Mucosa of rectum (tissue), 2 donors: Measurements from ENCODE around the gene SIL1.

Experiments
- H3K27ac ChIP-seq, 2 donors: one replicate each; pipeline ENCODE4 v1.7.0; 2013; ENCODE audit warnings: inconsistent platforms in 2 of 2, low read depth in 2 of 2, low read length in 2 of 2
- H3K27me3 ChIP-seq, 2 donors: one replicate each; pipeline ENCODE4 v1.7.0; 2013; ENCODE audit warnings: low read length in 2 of 2; ENCODE audit not compliant: control insufficient read depth in 2 of 2, insufficient read depth in 2 of 2
- H3K36me3 ChIP-seq, 2 donors: one replicate each; pipeline ENCODE4 v1.7.0; 2013; ENCODE audit warnings: low read length in 2 of 2; ENCODE audit not compliant: control insufficient read depth in 2 of 2, insufficient read depth in 2 of 2
- H3K4me1 ChIP-seq, 2 donors: one replicate each; pipeline ENCODE4 v1.7.0; 2013; ENCODE audit warnings: low read length in 2 of 2, mild to moderate bottlenecking in 1 of 2; ENCODE audit not compliant: control insufficient read depth in 2 of 2, insufficient read depth in 2 of 2
- H3K4me3 ChIP-seq, 2 donors: one replicate each; pipeline ENCODE4 v1.7.0; 2013; ENCODE audit warnings: low read length in 2 of 2
- H3K9ac ChIP-seq, 2 donors: one replicate each; pipeline ENCODE4 v1.7.0; 2013; ENCODE audit warnings: low read length in 2 of 2, low read depth in 1 of 2, mild to moderate bottlenecking in 1 of 2
- H3K9me3 ChIP-seq, 2 donors: one replicate each; pipeline ENCODE4 v1.7.0; 2013; ENCODE audit warnings: low read length in 2 of 2; ENCODE audit not compliant: control insufficient read depth in 2 of 2
- donor health status: healthy.
- donor health status: Normal muscosa, but diverticular disease.

Gene SIL1

GRCh38 chr5:138967791-138968448, 230.2 kb downstream of the SIL1 start:
- no peak overlapping the region for H3K27ac ChIP-seq
- H3K9ac ChIP-seq, result no peak overlapping the region
- H3K9me3 ChIP-seq, result no peaks in the 10 kb centered on the region
- H3K36me3 ChIP-seq, result no peaks in the 10 kb centered on the region
- H3K4me3 ChIP-seq, result no peak overlapping the region
- H3K4me1 ChIP-seq, result peaks cover 19% of the 10 kb centered on the region in 2 donors
- no peaks in the 10 kb centered on the region for H3K27me3 ChIP-seq

GRCh38 chr5:138966236-138966985, 231.8 kb downstream of the SIL1 start:
- peaks cover 19% of the 10 kb centered on the region in 2 donors for H3K4me1 ChIP-seq
- H3K36me3 ChIP-seq, result no peaks in the 10 kb centered on the region
- no peak overlapping the region for H3K4me3 ChIP-seq
- no peaks in the 10 kb centered on the region for H3K9me3 ChIP-seq
- no peak overlapping the region for H3K9ac ChIP-seq
- no peaks in the 10 kb centered on the region for H3K27me3 ChIP-seq
- H3K27ac ChIP-seq, result no peak overlapping the region

GRCh38 chr5:138965626-138966025, 232.5 kb downstream of the SIL1 start:
- Histone ChIP-seq H3K27ac (no peak overlapping the region), H3K36me3 (no peaks in the 10 kb centered on the region), H3K4me3 (no peak overlapping the region), H3K27me3 (no peaks in the 10 kb centered on the region), H3K9me3 (no peaks in the 10 kb centered on the region), H3K4me1 (peaks cover 17 to 19% of the 10 kb centered on the region in 2 donors), H3K9ac (no peak overlapping the region)

- Histone ChIP-seq H3K36me3 (no peaks in the 10 kb centered on the region), H3K27me3 (no peaks in the 10 kb centered on the region), H3K27ac (no peak overlapping the region), H3K9ac (no peak overlapping the region), H3K9me3 (no peaks in the 10 kb centered on the region), H3K4me3 (no peak overlapping the region), H3K4me1 (peaks cover 17 to 19% of the 10 kb centered on the region in 2 donors)
These were observed 233.4 kb downstream of the SIL1 start for GRCh38 chr5:138964647-138965201.

- no peak overlapping the region for H3K27ac ChIP-seq
- H3K9me3 ChIP-seq, result no peaks in the 10 kb centered on the region
- H3K4me3 ChIP-seq, result no peak overlapping the region
- H3K36me3 ChIP-seq, result no peaks in the 10 kb centered on the region
- peaks cover 17 to 19% of the 10 kb centered on the region in 2 donors for H3K4me1 ChIP-seq
- no peak overlapping the region for H3K9ac ChIP-seq
- H3K27me3 ChIP-seq, result no peaks in the 10 kb centered on the region
These were observed 234.3 kb downstream of the SIL1 start for GRCh38 chr5:138963763-138964371.

GRCh38 chr5:138962614-138963370, 235.4 kb downstream of the SIL1 start:
- no peak overlapping the region for H3K9ac ChIP-seq
- no peak overlapping the region for H3K27ac ChIP-seq
- H3K9me3 ChIP-seq, result no peaks in the 10 kb centered on the region
- no peaks in the 10 kb centered on the region for H3K27me3 ChIP-seq
- H3K4me3 ChIP-seq, result no peak overlapping the region
- no peaks in the 10 kb centered on the region for H3K36me3 ChIP-seq
- H3K4me1 ChIP-seq, result peaks cover 9 to 13% of the 10 kb centered on the region in 2 donors

- H3K27ac ChIP-seq, result no peak overlapping the region
- no peak overlapping the region for H3K9ac ChIP-seq
- H3K4me1 ChIP-seq, result peaks cover 3 to 7% of the 10 kb centered on the region in 2 donors
- no peaks in the 10 kb centered on the region for H3K9me3 ChIP-seq
- no peak overlapping the region for H3K4me3 ChIP-seq
- H3K36me3 ChIP-seq, result no peaks in the 10 kb centered on the region
- no peaks in the 10 kb centered on the region for H3K27me3 ChIP-seq
These were observed 236.4 kb downstream of the SIL1 start for GRCh38 chr5:138961729-138962128.

GRCh38 chr5:138961221-138961620, 236.9 kb downstream of the SIL1 start:
- Histone ChIP-seq H3K27ac (no peak overlapping the region), H3K27me3 (no peaks in the 10 kb centered on the region), H3K9ac (no peak overlapping the region), H3K36me3 (no peaks in the 10 kb centered on the region), H3K4me1 (peaks cover 3 to 7% of the 10 kb centered on the region in 2 donors), H3K4me3 (no peak overlapping the region), H3K9me3 (no peaks in the 10 kb centered on the region)

- Histone ChIP-seq H3K4me3 (no peak overlapping the region), H3K9ac (no peak overlapping the region), H3K9me3 (no peaks in the 10 kb centered on the region), H3K4me1 (peaks cover 0 to 11% of the 10 kb centered on the region in 2 donors), H3K27me3 (no peaks in the 10 kb centered on the region), H3K36me3 (no peaks in the 10 kb centered on the region), H3K27ac (no peak overlapping the region)
These were observed 237.9 kb downstream of the SIL1 start for GRCh38 chr5:138960145-138960692.
